OCI-M2 (cell line): ENCODE measurements around the gene KIAA1958.

ENCODE experiments used
- DNase-seq: peaks from one replicate; lab custom pipeline; 2025; ENCODE audit not compliant: unreplicated experiment; lab: John Stamatoyannopoulos, UW

KIAA1958 gene

DNA sequence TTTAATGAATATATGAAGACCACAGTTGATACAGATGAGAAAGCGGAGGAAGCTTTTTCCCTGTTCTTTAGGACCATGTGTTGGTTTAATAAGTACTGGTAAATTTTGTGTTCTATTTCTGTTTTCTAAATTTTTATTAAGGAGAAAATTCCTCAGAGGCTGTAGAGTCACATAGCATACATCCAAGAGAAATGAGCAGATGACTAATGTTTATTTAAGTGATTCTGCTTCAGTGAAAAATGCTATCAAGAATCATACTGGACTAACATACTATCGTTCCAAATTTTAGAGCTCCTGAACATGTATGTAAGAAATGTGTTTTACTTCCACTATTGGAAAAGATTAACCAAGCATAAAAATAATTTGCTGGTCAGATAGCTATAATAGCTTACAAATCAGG is 115.0 kb downstream of the KIAA1958 start:
- no peak for DNase-seq

- DNase-seq = no peak
These were observed 118.2 kb downstream of the KIAA1958 start for GRCh38 chr9:112604790-112605189.

DNA sequence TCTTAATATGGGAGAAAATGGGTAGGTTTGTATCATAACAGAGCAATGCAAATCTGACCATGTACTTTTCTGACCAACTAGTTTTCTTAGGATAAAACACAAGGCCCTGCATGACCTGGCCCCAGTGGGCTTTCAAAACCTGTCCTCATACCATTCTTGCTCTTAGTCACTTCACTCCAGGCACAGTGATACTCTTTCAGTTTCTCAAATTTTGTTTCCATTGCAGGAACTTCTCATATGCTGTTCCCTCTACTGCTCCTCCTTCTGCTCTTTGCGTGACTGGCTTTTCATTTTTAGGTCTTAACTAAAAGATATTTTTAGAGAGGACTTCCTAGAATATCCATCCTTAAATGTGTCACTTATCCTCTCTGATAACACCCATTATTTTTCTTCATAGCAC is 118.9 kb downstream of the KIAA1958 start:
- no peak for DNase-seq

DNA sequence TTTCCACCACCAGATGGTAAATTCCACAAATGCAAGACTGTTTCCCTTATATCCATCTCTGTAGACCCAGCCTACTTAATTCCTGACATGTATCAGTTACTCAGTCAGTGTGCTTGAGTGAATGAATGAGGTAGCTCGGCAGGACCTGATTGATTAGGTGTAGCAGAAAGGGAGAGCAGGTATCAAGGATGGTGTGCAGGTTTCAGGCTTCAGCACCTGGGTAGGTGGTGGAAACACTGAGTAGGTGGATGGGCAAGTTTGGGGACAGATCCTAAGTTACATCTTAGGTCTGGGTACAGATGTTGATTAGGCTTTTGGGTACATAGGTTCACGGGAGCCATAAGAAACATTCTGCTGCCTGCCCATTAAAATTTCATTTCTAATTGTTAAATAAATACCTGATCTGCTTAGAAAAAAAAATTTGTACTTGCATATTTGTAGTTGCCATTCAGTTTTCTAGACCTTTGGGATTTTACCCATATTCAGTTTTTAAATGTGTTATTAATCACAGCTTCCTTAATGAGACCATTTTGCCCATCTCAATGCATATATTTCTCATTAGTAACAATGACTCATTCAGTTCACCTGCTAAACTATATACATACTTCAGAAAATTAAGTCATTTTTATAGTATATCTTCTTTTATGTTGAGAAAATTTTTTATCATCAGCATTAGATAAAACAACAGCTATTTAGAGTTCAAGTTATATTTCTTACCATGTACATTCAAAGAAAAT is 119.5 kb downstream of the KIAA1958 start:
- DNase-seq = no peak

- no peak for DNase-seq
These were observed 122.2 kb downstream of the KIAA1958 start for GRCh38 chr9:112608851-112609250.

DNA sequence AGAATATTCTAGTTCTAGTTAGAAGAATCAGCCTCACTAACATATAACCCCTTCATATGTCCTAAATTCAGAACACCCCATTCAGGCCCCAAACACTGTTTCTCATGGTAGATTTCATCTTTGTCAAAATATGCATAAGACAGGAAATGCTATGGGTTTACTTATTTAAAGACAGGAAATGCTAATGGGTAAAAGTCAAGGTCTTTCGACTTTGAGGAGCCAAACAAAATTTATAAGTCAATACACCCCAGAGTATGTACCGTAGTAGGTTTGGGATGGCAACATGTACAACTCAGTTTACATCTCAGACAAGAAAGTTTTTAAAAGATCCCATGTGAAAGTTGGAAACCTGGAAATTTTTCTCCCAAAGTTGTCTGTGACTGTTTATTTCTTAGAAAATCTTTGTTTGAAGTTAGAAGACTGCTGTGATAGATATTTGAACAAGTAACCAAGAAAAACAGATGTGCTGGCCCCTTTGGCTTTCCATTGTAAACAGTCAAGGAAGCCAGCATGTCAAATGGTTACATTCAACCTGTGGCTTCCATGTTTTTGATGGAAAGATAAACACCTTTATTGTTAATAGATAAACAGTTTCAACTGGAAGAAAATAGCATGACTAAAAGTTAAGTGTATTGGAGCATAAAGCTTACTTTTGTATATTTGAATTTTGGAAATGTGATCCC is 129.1 kb downstream of the KIAA1958 start:
- DNase-seq = no peak

DNA sequence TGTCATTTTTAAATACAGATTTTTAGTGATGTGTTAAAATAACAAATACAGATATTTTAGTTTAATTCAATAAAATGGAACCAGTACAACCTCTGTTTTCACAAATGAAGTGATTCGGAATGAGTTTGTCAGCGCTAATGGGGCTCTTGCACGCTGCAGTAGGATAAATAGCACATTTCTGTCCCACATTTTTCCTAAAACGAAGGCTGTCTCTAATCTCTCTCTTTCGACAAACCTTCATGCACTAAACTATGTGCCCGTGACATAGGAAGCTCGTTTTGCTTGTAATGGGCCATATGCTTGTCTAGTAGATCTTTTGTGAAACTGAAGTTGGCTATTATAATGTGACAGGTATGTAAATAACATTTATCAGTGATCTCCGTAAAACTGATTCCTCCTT is 130.7 kb downstream of the KIAA1958 start:
- DNase-seq = no peak

GRCh38 chr9:112618385-112619009 is 131.9 kb downstream of the KIAA1958 start:
- no peak for DNase-seq

- no peak for DNase-seq
These were observed 133.8 kb downstream of the KIAA1958 start for GRCh38 chr9:112620388-112620787.

GRCh38 chr9:112621018-112621655 is 134.5 kb downstream of the KIAA1958 start:
- no peak for DNase-seq

- DNase-seq = no peak
These were observed 136.6 kb downstream of the KIAA1958 start for GRCh38 chr9:112623198-112623597.

DNA sequence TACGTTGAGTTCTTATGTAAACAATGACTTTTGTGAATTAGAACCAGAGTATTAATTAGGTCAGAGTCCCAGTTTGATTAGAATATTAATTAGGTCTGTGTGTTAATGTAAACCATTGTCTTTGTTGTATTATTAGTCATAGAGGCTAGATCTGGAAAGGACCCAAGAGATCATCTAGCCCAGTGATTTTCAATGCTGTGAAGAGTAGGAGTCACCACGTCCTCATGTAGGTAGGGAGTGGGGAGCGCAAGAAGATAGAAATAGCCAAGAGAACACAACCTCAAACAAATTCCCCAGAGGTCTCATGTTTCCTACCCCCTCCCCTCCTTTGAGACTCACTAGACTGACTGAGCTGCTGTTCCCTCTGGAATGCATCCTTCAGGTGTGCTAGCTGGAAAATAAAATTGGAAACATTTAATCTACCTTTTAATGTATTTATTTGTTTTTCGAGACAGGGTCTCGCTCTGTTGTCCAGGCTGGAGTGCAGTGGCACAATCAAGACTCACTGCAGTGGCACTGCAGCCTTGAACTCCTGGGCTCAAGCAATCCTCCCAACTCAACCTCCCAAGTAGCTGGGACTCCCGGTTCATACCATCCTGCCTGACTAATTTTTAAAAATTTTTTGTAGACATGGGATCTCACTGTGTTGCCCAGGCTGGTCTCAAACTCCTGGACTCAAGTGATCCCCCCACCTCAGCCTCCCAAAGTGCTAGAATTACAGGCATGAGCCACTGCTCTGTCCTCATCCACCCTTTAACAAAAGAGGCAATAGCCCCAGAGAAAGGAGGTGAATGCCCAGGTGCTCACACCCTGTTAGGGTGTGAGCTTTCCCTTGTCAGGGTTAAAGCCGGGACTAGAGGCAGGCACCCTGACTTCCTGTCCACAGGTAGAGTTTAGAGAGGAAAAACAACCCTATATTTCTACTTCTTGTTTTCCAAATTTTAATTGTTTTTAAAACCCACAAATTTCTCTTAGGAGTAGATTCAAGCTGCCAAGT is 138.4 kb downstream of the KIAA1958 start:
- DNase-seq = no peak

GRCh38 chr9:112629671-112630485 is 143.3 kb downstream of the KIAA1958 start:
- DNase-seq = no peak

DNA sequence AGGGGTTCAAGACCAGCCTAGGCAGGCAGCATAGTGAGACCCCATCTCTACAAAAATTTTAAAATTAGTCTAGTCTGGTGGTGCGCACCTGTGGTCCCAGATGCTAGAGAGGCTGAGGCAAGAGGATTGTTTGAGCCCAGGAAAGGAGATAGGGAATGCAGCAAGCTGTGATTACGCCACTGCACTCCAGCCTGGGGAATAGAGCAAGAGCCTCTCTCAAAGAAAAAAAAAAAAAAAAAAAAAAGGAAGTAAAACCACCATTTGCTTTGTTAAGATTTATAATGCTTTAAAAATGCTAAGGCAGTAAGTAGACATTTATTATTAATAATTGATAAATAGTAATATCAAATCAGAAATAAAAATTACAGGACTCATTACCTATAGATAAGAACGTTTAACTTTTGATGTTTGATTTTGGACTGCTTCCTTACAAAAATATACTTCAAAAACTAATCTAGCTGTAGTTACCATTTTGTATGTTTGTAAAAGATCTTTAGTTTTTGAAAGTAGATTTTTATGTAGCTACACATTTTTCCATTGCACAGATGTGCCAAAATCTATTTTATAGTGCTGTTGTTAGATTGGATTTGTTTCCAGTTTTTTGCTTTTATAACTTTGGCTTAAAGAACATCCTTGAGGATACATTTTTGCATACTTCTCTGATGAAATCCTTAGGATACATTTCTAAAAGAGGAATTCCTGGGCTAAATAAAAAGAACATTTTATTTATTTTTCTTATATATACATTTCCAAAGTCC is 144.9 kb downstream of the KIAA1958 start:
- DNase-seq = no peak

GRCh38 chr9:112640311-112640710 is 153.7 kb downstream of the KIAA1958 start:
- DNase-seq = no peak

- no peak for DNase-seq
These were observed 155.5 kb downstream of the KIAA1958 start for GRCh38 chr9:112642126-112642525.

GRCh38 chr9:112647596-112647995 is 161.0 kb downstream of the KIAA1958 start:
- DNase-seq = no peak

- no peak for DNase-seq
These were observed 162.0 kb downstream of the KIAA1958 start for GRCh38 chr9:112648624-112649023.

- no peak for DNase-seq
These were observed 167.7 kb downstream of the KIAA1958 start for GRCh38 chr9:112654282-112654681.
